GM12864 (cell line): ENCODE measurements around the gene ZPR1.

Source experiments
- DNase-seq: peaks from one replicate; pipeline ENCODE4 v3.0.0-alpha.2; 2011; ENCODE audit warnings: low read depth
- H3K4me3 ChIP-seq: 2 replicates; pipeline ENCODE4 v1.5.1; 2011; ENCODE audit warnings: mild to moderate bottlenecking, low read depth, low read length, control low read depth
- TF ChIP-seq, protein P1 (sequence below): IDR thresholded peaks from 2 replicates; pipeline ENCODE4 v1.5.1; 2011; ENCODE audit warnings: low read depth, mild to moderate bottlenecking, moderate library complexity, low read length, control low read depth, inconsistent platforms; ENCODE audit errors: missing control alignments

Gene ZPR1

DNA sequence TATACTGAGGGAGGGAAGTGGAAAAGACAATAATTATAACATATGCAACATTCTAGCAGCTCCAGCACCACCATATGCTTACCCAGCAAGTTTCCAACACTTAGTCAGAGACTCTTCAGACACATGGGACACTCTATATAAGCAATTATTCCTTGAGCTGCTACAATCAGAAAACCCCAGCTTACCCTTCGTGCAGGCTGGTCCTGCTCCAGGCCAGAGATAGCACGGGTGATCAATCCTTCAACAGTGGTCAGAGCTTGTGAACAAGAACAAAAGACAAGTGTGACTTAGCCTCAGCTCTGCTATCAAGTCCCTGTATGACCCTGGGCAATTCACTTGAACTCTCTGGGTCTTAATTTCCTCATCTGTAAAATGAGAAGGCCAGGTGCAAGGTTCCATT is 1.5 kb downstream of the ZPR1 start:
- TF ChIP-seq, protein P1, sequence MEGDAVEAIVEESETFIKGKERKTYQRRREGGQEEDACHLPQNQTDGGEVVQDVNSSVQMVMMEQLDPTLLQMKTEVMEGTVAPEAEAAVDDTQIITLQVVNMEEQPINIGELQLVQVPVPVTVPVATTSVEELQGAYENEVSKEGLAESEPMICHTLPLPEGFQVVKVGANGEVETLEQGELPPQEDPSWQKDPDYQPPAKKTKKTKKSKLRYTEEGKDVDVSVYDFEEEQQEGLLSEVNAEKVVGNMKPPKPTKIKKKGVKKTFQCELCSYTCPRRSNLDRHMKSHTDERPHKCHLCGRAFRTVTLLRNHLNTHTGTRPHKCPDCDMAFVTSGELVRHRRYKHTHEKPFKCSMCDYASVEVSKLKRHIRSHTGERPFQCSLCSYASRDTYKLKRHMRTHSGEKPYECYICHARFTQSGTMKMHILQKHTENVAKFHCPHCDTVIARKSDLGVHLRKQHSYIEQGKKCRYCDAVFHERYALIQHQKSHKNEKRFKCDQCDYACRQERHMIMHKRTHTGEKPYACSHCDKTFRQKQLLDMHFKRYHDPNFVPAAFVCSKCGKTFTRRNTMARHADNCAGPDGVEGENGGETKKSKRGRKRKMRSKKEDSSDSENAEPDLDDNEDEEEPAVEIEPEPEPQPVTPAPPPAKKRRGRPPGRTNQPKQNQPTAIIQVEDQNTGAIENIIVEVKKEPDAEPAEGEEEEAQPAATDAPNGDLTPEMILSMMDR: no peak
- no peak for DNase-seq
- no peak overlapping the region; the same call in 1 of the 2 replicates for H3K4me3 ChIP-seq

DNA sequence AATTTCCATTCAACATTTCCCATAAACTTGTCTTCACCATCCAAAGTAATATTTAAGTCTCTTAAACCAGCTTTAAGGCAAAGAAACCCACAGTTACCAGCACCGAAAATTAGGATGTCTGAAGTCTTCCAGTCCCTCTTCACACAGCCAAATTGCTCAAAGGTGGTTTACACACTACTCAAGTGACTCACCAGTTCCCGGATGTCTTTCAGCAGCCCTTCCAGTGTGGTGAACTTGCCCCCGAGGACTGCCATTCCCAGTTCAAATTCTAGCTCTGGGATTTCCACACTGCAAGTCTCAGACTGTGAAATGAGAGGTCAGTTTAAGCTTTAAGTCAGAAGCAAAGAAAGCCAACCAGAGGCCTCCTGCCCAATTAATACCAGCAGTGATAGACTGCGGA is 5.1 kb downstream of the ZPR1 start:
- no peak for DNase-seq
- H3K4me3 ChIP-seq: no peak overlapping the region
- TF ChIP-seq, protein P1: no peak

DNA sequence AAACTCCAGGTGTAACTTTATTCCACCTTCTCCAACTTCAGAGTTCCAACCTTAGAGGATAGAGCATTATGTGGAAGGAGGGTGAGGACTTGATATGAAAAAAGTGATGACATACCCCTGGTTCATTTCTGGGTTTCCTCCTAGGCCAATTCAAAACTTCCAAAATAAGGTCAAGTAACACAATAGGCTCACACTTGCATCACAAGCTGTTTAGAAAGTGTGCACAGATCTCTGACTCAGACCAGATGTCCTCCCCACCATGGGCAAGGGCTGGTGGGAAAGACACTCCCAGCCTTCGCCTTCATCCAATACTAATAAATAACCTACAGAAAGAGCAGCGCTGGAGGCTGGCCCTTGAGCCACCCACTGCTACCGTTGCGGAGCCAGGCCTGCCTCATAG is 9.3 kb downstream of the ZPR1 start:
- TF ChIP-seq, protein P1: no peak
- DNase-seq: no peak
- no peak overlapping the region for H3K4me3 ChIP-seq

DNA sequence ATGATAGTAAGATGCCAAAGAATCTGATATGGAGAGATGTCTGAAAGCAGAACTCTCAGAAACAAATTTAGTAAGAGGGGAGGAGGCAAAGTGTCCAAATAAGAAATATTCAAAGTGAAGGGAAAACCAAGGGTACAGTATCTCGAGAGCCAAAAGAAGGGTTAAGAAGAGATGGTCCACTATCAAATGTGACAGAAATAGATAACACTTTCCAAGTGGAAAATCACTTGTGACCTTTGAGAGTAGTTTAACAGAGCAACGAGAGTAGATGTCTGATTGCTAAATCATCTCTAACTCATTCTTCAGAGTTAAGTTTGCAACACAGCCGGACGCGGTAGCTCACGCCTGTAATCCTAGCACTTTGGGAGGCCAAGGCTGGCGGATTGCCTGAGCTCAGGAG is 10.8 kb downstream of the ZPR1 start:
- TF ChIP-seq, protein P1: no peak
- H3K4me3 ChIP-seq: no peak overlapping the region
- DNase-seq: no peak

DNA sequence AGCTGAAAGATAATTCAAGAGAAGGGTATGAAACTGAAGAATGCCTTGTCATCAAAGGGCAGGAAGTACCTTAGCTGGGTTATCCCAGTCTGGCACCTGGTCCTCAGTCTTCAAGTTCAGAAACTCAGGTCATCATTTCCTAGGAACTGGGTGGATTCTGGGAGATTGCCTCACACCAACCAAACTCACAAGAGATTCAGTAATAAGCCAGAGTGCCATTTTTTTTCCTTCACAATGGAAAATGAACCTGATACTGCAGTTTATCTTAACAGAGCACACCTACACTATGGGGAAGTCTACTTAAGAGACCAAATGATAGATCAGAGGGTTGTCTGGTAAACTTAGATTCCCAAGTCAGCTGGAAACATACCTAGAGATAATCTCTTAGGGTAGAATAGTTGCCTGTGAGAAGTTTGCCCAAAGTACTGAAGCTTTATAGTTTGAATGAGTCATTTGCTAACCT is 11.3 kb downstream of the ZPR1 start:
- TF ChIP-seq, protein P1: no peak
- DNase-seq: no peak
- no peak overlapping the region for H3K4me3 ChIP-seq

DNA sequence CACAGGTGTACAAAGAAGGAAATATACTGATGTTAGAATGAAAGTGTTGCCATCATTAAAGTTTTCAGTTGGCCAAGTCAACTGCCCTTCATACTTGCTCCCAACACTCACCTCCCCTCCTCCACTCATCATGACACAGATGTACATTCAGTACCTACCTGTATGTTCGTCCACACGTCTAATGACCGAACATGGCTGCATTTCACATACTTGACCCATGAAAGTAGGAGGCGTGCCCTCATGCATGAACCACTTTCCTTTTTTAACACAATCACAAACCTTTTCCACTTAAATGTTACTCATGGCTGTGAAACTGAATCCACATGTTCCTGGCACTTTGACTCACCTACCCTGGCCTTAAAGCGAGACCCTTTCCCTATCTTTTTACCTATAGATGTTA is 11.8 kb downstream of the ZPR1 start:
- DNase-seq: no peak
- H3K4me3 ChIP-seq: no peak overlapping the region
- TF ChIP-seq, protein P1: no peak

DNA sequence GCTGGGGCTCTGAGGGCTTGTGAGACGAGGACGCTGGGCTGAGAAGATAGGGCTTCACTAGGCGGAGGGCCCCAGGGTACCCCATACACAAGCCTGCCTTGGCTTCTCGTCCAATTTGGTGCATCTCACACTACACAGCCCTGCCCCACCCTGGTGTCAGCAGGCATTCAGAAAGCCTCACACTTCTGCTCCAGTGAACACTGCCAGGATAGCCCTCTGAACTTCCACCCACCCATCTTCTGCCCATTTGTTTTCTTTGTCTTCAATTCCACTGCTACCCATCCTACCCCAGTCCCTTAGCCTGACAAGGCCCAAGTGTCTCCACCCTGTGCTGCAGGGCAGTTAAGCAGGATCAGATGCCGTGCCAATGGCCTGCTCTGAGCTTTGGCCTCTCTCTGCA is 13.2 kb downstream of the ZPR1 start:
- H3K4me3 ChIP-seq: no peak overlapping the region
- DNase-seq: no peak
- TF ChIP-seq, protein P1: no peak
